GM19023 (cell line): ENCODE data around the gene CYREN.

Experiments
- ATAC-seq: cut with Tn5 transposase; IDR thresholded peaks from one replicate; pipeline ENCODE4 v1.9.1; 2021; ENCODE audit warnings: mild to moderate bottlenecking, moderate library complexity; ENCODE audit not compliant: unreplicated experiment

Gene CYREN, protein sequence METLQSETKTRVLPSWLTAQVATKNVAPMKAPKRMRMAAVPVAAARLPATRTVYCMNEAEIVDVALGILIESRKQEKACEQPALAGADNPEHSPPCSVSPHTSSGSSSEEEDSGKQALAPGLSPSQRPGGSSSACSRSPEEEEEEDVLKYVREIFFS

DNA sequence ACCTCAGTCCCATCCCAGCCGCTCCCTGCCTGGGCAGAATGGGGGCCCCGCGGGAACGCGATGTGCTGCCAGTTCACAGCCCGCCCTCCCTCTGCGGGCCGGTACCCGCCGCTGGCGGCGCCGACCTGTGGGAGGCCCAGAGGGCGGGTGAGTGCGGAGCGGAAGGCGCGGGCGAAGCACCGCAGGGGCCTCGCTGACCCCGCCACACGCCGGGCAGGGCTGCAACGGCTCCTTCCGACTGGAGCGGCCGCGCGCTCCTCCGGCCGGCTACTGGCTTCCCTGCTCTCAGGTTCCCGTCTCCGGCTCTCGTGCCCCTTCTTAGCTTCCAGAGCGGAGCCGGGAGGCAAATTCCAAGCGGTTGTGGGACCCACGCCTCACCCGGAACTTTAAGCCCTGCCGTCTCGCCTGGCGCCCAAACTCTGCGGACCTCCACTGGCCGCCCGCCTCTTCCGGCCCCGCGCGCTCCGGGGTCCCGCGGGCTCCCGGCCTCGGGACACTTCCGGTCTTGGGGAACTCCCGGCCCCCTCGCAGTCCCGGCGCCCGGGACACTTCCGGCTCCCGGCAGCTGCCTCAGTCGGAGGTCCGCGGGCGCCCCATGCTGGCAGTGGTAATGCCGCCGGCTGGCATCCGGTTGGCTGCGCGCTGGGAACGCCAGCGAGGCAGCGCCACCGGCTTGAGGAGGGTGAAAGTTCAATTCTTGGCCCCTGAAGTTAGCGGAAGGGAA lies at the start of gene CYREN:
Gene CYREN (minus strand): TSS at position 434 of the 724 bp plus-strand sequence. CDS start 1,785 bp downstream, outside the sequence.
- peak; percentile 62 for ATAC-seq

DNA sequence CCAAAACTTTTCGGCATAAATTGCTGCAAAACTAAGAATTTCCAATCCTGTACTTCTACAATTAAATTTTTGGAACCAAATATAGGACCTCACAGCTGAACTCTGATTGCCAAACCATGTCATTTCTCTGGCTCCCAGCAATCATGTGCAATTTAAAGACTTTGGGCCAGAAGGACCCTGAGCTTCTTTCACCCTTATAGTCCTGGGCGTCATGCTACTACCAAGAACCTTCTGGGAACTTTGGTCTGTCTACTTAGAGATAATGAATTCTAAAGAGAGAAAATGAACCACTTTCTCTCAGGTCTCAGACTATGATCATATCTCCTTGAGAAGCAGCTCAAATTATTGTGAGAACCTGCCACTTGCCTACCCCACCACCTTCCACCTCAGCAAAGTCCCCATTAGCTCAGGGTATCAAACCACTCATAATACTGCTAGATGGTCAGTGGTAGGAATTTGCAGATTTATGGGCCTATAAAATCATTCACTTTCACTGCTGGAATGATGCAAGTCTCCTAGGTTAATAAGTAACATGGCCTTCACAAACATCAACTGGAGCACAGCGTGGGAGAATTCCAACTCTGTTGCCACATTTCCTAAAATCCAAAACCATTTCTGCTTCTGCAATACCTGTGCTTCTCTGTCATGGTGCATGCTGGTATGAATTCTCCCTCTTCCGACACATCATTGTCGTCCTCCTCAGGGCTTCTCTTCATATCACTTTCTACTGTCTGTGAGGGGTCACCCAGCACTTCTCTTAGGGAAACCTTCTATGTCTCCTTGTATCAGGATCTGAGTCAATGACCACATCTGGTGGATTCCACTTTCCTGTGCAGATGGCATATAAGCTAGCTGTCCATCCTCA lies 47.4 kb upstream of the CYREN start:
- ATAC-seq = no peak

DNA sequence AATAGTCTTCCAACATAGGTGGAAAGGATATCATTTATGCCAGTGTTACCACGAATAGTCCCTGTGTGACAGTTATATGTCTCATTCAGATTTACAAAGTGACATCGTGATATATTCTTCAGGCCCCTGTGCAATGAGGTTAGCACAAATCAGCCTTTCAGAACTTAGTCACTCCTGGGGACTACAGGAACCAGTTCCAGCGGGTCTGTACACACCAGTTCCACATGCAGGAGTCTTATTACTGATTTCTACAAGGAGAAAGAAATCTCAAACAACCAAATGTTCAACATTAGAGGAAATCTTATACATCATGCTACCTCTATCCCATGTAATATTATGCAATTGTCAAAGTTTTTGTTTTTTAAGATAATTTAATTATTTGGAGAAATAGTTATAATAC lies 45.2 kb upstream of the CYREN start:
- no peak for ATAC-seq

DNA sequence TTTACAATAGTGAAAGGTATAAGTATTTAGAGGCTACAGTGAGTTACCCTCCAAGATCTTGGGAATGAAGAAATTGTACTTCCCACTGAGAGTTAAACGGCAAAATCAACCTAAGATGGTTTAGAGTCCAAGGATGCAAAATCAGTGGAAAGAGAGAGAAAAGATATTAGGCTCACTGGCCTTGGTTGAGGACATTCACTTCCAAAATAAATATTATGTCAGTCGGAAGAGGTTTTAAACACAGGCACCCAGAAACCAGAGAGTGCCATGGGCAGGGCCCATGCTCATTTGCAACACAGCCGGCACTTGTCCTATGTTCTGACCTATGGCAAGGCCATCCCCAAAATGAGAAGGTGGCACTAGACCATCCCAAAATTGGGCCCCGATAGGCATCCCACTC lies 44.7 kb upstream of the CYREN start:
- ATAC-seq = no peak

DNA sequence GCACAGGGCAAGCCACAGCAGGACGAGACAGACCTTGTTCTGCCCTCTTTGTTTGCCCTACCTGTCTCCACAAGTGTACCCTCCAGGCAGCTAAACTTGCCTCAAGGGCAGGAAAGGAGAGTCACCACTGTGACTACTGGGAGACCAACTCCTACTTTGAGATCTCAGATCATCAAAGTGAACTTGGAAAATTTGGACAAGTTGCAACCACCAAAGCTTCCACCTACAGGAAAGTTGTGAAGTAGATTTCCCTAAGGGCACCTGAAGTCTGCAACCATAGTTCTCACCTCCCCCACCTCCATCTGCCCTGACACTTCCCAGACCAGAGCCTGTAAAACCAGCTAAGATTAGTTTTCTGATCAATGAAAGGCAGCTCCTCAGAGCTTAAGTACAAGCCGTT lies 43.3 kb upstream of the CYREN start:
- ATAC-seq = no peak

DNA sequence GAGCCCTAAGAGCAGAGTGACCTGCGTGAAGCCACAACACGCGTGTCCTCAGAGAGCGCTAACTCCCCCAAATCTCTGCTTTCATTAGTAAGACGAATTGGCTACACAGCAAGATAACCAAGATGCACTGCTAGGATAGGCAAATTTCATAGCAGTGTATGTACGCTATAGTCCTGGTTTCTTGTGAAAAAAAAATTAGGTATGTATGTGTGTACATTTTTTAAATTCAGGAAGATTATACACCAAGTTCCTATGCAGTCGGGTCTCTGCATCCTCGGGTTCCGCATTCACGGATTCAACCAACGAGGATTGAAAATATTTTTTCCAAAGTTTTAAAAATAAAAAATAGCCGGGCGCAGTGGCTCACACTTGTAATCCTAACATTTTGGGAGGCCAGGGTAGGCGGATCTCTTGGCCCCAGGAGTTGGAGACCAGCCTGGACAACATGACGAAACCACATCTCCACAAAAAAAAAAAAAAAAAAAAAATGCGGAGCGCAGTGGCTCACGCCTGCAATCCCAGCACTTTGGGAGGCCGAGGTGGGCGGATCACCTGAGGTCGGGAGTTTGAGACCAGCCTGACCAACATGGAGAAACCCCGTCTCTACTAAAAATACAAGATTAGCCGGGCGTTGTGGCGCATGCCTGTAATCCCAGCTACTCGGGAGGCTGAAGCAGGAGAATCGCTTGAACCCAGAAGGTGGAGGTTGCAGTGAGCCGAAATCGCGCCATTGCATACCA lies 41.6 kb upstream of the CYREN start:
- peak; percentile 29 for ATAC-seq

DNA sequence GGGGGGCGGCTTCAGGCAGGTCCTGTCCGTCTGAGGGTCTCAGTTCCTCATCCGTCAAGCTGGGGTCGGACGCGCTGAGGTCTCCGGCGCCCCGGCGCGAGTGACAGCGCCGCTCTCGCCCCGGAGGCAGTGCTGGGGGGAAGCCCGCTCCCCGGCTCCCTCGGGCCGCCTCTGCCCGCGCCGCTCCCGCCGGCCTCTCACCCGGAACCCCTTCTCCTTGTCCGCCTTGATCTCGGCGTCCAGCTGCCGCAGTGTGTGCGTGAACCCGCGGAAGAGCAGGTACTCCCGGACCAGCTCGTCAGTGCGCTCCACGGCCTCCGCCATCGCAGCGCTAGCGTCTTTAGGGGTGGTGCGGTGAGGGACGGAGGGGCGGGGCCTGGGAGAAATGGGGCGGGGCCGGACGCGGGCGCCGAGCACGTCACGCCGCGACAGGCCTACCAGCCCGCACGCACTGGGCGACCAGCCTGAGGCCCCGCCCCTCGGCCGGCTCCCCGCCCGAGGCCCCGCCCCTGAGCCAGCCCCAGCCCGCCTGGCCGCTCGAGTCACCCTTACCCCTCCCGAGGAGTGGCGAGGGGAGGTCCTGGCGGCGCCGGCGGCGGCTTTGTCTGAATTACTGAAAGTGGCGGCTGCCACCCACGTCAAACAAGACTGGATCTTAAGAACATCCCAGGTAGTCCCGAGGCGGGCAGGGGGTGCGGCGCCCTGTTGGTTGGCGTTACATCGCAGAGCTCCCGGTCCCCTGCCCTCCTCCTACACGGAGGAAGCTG lies 40.9 kb upstream of the CYREN start, which contains the start of gene WDR91:
Gene WDR91 (minus strand): TSS at position 348 of the 767 bp plus-strand sequence. CDS start 24 bp downstream, at position 324.
- ATAC-seq = peak; percentile 86

DNA sequence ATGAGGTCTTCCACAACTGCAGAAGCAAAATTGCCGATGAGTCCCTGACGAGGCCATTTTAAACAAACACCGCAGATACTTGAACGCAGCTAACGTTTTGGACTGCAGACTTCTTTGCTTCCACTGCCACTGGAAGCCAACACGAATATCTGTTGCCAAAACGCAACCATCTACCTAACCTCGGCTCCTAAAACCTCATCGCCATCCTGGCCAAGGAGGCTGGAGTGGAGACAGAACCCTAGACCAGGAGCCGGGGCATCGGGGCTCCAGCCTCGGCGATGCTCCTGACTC lies 40.3 kb upstream of the CYREN start:
- ATAC-seq = no peak

DNA sequence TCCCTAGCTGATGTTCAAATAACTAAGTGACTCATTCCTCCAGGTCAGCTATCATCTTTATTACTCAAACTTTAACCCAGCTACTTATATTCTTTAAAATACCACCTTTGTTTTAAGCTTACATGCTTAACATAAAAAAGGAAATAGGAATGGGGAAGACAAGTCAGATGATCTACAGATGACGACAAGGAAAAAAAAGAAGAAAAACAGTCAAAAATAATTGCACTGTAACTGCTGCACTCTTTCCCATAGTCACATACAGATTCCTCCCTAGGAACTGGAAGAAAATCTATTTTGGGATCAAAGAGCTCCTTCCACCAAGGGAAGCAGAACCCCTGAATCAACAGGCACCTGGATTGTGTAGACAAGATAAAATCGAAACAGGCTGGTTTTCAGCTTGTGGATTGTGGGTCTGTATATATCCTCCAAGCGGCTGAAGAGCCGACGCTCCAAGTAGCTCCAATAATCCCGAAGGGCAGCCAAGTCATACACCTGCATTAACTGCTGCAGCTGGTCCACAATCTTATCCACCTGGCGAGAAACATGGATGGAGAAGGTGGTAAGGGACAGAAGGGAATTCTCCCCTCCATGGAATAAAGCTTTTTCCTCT lies 38.8 kb upstream of the CYREN start:
- no peak for ATAC-seq

DNA sequence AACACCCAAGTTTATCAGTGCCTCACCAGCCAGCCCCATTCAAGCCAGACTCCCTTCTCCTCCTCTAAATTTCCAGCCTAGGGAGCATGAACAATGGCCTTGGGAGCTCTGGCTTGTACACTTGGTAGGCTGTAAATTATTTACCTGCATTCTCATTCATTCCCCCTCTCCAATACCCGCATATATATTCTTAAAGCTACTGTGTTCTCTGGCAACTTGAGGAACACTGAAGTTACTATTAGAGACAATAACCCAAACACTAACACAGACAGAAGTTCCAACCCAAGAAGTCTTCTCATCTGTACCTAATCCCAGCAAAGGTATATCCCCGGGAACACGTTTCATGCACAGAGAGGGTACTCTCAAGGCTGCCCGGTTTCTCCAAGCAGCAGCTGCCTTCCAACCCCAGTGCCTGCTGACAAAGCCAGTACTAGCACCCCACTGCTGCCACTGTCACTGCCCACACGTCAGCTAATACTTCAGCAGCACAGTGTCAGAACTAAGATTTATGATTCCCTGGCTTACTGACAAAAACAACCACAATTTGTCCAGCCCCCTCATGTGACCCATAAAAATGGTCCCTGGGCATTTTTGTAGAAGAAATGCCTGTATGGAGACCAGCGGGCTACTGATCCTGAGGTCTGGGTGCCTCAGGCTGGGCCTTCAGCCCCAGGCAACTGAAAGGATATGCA lies 37.7 kb upstream of the CYREN start:
- ATAC-seq = no peak

DNA sequence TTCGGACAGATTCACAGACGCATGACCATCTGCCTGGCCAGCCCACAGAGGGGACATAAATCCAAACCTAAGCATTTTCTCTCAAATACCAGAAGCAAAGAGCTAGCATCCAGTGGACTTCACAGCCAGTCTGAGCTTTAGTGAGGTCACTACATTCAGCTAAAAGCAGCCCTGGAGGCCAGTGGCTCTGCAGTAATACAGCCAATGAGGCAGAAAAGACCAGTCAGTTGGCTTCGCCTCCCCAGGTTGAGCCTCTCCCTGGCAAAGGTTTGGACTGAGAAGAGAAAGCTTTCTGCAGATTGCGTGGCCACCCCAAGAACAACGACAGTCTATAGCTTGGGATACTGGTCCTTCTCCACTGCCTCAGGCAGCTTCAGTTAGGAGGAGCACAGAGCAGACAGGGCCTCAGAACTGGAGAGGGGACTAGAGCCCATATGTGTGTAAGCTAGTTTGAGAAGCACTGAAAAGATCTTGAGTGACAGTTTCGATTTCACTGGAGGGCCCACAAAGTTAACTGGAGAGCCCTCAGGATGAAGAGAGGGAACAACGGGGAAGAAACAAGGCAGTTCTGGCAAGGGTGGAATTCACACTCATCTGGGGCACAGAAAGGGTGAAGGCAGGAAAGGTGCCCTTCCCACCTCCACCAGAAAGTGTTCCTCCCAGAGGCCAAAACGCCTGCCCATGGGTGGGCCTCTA lies 37.0 kb upstream of the CYREN start:
- no peak for ATAC-seq

DNA sequence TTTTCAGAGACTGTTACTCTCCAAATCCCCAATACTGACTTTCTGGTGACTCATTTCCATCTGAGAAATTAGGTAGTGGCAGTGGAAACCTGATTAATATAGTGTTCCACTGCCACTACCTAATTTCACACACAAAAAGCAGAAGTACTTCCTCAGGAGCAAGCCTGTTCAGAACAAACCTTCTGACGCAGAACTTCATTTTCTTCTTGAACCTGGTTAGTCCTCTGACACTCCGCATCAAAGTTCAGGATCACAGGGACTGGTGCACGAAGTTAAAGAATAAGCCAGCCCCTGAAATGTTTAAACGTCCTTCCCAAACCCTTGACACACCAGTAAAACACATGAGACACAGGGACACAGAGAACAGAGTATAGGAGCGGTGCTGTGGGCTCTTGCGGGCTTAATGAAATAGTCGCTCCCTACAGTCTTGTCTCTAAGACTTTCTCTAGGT lies 36.5 kb upstream of the CYREN start:
- ATAC-seq = peak; percentile 12

DNA sequence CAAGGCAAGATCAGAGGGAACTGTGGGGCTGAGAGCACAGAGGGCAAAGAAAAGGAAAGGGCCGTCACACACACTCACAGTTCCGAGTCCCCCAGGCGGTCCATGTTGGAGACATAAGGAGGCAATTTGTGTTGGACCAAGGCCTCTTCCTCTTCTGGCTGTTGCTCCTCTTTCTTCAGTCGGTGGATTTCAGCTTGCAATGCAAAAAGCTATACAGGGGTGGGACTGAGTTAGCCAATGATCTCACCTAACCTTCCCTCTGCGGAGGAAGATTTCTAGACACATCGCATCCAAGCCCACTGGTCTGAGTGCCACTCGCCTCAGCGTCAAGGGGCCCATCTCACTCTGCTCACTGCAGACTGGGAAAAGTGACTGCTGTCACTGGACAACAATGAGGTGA lies 35.3 kb upstream of the CYREN start:
- ATAC-seq = no peak

DNA sequence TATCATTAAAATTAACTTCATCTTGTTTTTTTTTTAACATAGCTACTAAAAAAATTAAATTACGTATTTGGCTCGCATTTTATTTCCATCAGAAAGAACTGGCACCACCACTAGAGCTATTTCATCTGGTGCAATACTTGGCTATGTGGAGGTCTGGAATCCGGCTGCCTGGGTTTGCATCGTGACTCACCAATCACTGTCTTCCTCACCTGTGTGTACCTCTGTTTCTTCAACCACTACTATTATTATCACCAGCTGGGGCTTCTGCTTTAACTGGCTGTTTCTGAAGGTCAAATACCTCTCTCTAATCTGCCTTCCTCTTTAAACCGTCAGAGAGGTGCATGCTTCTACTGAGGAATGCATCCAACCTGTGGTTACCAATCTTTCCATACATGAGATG lies 34.4 kb upstream of the CYREN start:
- no peak for ATAC-seq

DNA sequence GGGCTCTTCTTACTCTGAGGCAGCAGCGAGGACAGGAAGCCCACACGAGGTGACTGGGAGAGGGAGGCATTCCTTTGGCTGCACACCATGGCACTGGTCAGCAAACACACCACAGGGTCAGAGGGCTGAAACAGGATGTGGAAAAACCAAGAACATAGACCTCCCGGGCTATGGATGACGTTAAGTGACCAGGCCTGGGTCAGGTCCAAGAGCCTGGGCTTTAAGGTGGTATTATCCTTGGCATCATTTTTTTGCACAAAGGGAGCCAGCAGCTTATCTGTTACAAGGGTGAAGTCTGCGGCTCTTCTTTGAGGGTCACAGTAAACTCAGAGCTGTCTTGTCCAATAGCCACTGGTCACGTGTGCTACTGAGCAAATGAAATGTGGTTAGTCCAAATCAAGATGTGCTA lies 33.8 kb upstream of the CYREN start:
- ATAC-seq = no peak

DNA sequence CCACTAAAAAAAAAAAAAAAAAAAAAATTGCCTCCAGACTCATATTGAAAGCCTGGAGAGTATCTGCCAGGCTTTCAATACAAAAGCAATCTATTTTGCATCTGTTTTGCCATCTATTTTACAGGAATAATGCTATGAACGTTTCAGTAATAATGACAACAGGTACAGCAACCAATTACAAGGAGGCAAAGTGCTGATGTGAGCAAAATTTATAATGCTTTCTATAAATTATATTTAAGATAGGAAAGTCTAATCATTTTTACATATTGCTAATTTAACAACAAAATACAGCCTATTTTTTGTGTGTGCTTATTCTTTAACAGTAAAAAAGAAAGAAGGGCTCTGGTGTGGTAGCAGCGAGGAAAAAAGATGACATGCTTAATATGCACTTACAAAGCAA lies 30.8 kb upstream of the CYREN start:
- ATAC-seq = no peak

DNA sequence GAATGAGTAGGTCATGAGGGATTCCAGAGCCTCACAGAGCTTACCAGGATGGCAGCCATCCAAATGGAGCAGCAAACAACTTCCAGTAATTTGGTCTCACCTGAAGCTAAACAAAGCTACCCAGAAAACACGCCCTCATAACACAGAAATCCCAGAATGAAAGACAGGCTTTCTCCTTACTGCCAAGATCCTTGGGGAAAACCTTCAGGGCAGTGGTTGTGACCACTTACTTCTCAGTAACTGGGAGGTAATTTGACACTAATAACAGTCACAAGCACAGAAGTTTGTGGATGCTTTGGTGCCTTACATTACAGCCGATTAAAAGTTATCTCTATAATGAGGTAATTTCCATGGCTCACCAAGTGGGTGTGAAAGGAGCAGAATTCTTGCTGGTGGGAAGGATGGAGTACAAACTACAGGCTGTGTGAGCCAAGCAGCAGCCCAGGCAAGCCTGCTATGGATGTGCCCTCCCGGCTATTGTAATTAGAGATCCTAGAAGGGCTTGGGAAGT lies 30.4 kb upstream of the CYREN start:
- no peak for ATAC-seq

DNA sequence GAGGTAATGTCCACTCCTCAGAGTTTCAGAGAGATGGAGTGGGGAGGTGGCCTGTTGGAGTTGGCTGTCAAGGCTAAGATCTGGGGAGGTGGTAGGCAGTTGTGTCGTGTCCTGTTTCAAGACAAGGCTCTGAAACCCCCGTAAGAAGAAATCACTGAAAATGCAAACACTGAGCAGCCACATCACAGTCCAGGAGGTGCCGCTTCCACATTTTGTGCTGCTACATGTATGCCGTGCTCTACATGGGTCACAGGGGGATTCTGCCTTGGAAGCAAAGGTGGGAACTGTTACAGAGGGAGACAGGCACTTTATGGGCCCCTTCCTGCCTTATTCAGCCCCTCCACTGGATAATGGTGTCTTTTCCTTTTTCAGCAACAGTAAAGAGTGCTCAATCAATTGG lies 28.9 kb upstream of the CYREN start:
- ATAC-seq = no peak
